ENCODE results near the gene FUT8.

The FUT8 gene

GRCh38 chr14:65483647-65484046, 71.1 kb downstream of the FUT8 start:
- TF ChIP-seq TCF12 (IDR thresholded peaks at IDR 0.05; ENCODE audit: low read depth) (no peak), NFIC (IDR thresholded peaks at IDR 0.05) (no peak), REST (IDR thresholded peaks at IDR 0.05; ENCODE audit: low read depth) (no peak), RAD21 (IDR thresholded peaks at IDR 0.05; ENCODE audit: low read depth) (no peak), CREB1 (IDR thresholded peaks at IDR 0.05; ENCODE audit: low read depth) (no peak), CEBPB (IDR thresholded peaks at IDR 0.05) (no peak), YY1 (IDR thresholded peaks at IDR 0.05; ENCODE audit: low read depth) (no peak), EP300 (IDR thresholded peaks at IDR 0.05; ENCODE audit: borderline replicate concordance) (no peak), FOXM1 (IDR thresholded peaks at IDR 0.05; ENCODE audit: borderline replicate concordance, low read depth) (no peak), TAF1 (IDR thresholded peaks at IDR 0.05; ENCODE audit: low read depth) (no peak)
- TF ChIP-seq, protein P1, sequence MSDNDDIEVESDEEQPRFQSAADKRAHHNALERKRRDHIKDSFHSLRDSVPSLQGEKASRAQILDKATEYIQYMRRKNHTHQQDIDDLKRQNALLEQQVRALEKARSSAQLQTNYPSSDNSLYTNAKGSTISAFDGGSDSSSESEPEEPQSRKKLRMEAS (IDR thresholded peaks at IDR 0.05) = no peak

GRCh38 chr14:65485516-65485915, 73.0 kb downstream of the FUT8 start:
- TF ChIP-seq REST (IDR thresholded peaks at IDR 0.05; ENCODE audit: low read depth) = no peak
- TF ChIP-seq RAD21 (IDR thresholded peaks at IDR 0.05; ENCODE audit: low read depth) = no peak
- TF ChIP-seq EP300 (IDR thresholded peaks at IDR 0.05; ENCODE audit: borderline replicate concordance) = no peak

DNA sequence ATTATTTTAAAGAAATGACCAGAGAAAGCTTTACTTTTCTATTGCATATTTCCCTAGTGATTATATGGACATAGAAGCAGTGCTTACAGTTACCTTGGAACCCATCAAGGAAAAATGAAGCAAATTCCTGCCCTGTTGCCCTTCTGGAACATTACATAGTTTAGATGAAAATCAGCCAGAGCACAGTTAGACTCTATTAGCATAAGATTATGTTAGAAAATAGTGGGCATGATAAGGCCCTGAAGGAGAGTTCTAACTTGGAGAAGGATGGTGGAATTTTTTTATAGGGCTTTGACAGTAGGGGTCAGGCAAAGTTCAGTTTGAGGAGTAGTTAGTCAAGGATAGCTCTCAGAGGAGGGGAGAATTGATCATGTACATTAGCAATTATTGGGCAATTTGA, 74.3 kb downstream of the FUT8 start:
- no peak for TF ChIP-seq TCF12 (IDR thresholded peaks at IDR 0.05; ENCODE audit: low read depth)
- TF ChIP-seq NFIC (IDR thresholded peaks at IDR 0.05) = no peak
- no peak for TF ChIP-seq REST (IDR thresholded peaks at IDR 0.05; ENCODE audit: low read depth)
- TF ChIP-seq EGR1 (IDR thresholded peaks at IDR 0.05) = no peak
- TF ChIP-seq, protein P1 (IDR thresholded peaks at IDR 0.05) = no peak
- no peak for TF ChIP-seq CEBPB (IDR thresholded peaks at IDR 0.05)
- no peak for TF ChIP-seq TAF1 (IDR thresholded peaks at IDR 0.05; ENCODE audit: low read depth)
- no peak for TF ChIP-seq USF1 (IDR thresholded peaks at IDR 0.05)
- no peak for TF ChIP-seq RAD21 (IDR thresholded peaks at IDR 0.05; ENCODE audit: low read depth)
- TF ChIP-seq YY1 (IDR thresholded peaks at IDR 0.05; ENCODE audit: low read depth) = no peak
- no peak for TF ChIP-seq CREB1 (IDR thresholded peaks at IDR 0.05; ENCODE audit: low read depth)
- no peak for TF ChIP-seq TEAD4 (IDR thresholded peaks at IDR 0.05)
- no peak for TF ChIP-seq ZBTB7A (IDR thresholded peaks at IDR 0.05; ENCODE audit: low read depth)
- TF ChIP-seq EP300 (IDR thresholded peaks at IDR 0.05; ENCODE audit: borderline replicate concordance) = no peak
- TF ChIP-seq FOXM1 (IDR thresholded peaks at IDR 0.05; ENCODE audit: borderline replicate concordance, low read depth) = no peak

DNA sequence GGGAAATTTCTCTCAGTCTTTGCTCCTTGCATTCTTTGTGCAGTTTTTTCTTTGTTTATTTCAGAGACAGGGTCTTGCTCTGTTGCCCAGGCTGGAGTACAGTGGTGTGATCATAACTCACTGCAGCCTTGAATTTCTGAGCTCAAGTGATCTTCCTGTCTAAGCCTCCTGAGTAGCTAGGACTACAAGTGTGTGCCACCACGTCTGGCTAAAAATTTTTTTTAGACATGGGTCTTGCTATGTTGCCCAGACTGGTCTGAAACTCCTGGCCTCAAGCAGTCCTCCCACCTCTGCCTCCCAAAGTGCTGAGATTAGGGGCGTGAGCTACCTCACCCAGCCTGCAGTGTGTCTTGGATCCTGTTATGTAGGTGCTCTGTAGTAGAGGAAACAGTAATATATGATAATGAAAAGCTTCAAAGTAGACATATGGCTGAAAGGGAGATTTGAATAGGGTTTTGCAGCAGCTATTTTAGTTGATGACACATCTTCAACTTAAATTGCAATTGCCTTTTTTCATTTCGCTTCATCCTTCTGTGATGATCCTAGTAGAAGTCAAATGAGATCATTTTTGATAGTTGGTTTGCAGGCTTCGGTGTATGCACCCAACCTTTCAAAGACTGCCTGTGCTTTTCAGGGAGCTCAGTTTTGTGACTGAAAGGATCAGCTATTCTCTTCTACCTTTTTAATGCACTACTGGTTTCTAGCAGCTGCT, 75.4 kb downstream of the FUT8 start:
- no peak for TF ChIP-seq REST (IDR thresholded peaks at IDR 0.05; ENCODE audit: low read depth)
- no peak for TF ChIP-seq CEBPB (IDR thresholded peaks at IDR 0.05)
- no peak for TF ChIP-seq USF1 (IDR thresholded peaks at IDR 0.05)
- no peak for TF ChIP-seq TEAD4 (IDR thresholded peaks at IDR 0.05)
- no peak for TF ChIP-seq YY1 (IDR thresholded peaks at IDR 0.05; ENCODE audit: low read depth)
- no peak for TF ChIP-seq EGR1 (IDR thresholded peaks at IDR 0.05)
- TF ChIP-seq TAF1 (IDR thresholded peaks at IDR 0.05; ENCODE audit: low read depth) = no peak
- no peak for TF ChIP-seq CREB1 (IDR thresholded peaks at IDR 0.05; ENCODE audit: low read depth)
- no peak for TF ChIP-seq EP300 (IDR thresholded peaks at IDR 0.05; ENCODE audit: borderline replicate concordance)
- no peak for TF ChIP-seq FOXM1 (IDR thresholded peaks at IDR 0.05; ENCODE audit: borderline replicate concordance, low read depth)
- no peak for TF ChIP-seq TCF12 (IDR thresholded peaks at IDR 0.05; ENCODE audit: low read depth)
- no peak for TF ChIP-seq ZBTB7A (IDR thresholded peaks at IDR 0.05; ENCODE audit: low read depth)
- TF ChIP-seq RAD21 (IDR thresholded peaks at IDR 0.05; ENCODE audit: low read depth) = no peak
- no peak for TF ChIP-seq NFIC (IDR thresholded peaks at IDR 0.05)
- TF ChIP-seq, protein P1 (IDR thresholded peaks at IDR 0.05) = no peak

All from Ishikawa (cell line).